HG02938 (cell line): ENCODE measurements around the gene HECW1.
"Not testable (repeated sequence)": the region's sequence is repeated elsewhere in the genome, so short reads cannot be mapped to it uniquely, and the experiment has no call there.

Source experiments
- ATAC-seq: cut with Tn5 transposase; IDR thresholded peaks from one replicate; pipeline ENCODE4 v1.9.1; 2021; ENCODE audit warnings: mild to moderate bottlenecking, moderate library complexity; ENCODE audit not compliant: unreplicated experiment

Gene HECW1

DNA sequence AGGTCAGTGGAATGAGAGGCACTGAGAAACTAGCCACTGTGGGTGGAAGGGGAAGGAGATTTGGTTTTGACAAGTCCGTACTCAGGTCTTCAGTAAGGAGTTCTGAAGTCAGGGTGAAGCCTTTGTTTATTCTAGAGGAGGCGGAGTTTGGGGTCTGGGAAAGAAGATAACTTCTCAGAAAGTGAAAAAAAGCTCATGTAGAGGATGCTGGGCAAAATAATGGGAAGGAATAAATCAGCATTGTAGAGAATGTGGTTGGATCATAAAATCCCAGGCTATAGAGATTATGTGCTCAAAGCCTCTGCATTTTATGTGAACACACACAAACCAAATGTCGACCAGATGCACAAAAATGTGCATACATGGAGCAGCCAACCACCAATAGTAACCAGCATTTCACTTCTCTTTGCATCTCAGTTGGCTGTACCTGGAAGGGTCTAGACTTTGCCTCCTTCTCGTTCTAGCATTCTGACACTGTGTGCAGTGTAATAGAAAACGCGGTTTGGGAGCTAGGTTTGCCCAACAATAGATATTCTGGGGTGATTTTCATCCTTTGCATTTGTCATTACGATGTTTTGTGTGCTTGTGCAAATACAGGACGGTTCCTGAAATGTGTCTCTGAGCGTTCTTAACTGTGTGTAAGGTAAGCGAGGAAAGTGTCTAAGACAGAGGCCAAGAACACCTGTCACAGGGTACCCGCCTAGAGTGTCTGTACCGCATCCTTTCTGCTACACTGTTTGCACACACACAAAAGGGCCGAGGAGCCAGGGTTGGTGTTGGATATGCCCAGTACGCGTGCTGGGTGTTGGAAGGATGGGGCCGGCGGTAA, 603 bp upstream of the HECW1 start:
- no peak for ATAC-seq

DNA sequence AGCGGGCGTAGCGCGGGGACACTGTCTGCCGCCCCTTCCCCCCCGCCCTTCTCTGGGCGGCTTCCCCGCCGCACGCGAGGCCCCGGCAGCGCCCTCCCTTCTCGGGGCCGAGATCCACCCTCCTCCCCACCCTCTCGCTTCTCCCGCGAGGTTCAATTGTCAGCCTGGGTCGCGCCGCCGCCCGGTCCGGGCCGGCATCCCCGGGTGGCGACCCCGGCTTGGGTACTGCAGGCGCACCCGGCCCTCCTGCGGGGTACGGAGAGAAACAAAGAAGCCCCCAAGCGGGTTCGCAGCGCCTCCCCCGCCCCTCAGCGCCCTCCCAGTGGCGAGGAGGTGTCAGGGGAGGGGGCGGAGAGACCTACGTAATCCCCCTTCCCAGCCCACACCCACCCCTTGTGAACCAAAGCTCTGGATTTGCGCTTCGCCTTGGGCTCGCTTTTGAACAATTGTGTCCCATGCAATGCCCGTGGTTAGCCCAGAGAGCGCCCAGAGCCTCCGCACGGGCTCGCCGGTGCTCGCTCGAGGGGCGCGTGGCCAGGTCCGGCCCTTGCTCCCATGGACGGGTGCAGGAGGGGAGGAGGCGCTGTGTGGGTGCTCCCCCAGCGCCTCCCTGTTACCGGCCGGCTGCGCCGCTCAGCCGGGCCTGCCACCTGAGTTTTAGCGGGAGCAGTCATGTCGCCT, 634 bp downstream of the HECW1 start:
- no peak for ATAC-seq

DNA sequence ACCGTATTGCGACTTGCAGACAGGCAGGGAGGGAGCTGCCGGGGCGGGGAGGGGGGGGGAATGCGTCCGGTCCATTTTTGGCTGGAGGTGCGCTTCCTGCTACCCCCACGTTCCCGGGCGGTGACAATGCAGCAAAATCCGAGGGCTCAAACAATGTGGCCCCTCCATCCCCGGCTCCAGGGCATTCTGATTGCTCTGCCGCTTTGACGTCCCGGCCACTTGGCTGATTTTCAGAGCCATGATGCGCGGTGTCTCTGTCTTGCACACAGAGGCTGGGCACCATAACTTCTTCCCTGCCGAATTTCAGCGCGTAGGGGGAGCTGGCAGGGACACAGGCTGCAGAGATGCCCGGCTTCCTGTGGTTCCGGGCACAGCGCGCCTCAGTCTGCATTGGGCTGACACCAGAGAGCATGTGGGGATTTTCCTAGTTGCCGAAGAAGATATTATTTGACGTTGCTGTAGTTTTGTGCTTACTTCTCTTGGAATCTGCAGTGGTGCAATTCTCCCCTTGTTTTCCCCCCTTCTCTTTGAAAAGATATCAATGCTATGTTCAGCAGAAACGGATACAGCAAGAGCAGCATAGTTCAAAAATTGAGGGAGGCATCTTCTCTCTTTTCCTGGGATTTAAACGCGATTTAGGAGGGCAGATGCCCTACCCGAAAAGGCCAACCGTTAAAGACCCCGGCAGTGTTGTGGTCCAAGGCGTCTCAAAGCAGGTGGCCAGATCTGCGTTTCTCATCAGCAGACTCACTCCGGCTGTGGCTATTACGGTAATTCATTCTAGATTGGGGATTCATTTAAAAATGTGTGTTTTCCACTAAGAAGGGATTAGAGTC, 1.4 kb downstream of the HECW1 start:
- no peak for ATAC-seq

DNA sequence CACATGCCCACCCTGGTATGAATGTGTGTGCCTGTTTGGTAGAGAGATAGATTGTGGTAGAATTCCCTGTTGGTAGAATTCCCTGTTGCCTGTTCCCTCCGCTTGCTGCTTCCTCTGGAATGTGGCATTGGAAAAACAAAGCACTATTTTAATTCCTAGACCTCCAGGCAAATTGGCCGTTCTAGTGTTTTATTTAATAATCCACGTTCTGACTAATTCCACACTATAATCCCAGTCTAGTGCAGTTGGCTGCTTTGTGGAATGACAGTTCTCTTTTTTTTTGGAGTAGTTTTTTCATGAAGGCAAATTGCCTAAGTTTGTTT, 2.0 kb downstream of the HECW1 start:
- ATAC-seq: no peak

DNA sequence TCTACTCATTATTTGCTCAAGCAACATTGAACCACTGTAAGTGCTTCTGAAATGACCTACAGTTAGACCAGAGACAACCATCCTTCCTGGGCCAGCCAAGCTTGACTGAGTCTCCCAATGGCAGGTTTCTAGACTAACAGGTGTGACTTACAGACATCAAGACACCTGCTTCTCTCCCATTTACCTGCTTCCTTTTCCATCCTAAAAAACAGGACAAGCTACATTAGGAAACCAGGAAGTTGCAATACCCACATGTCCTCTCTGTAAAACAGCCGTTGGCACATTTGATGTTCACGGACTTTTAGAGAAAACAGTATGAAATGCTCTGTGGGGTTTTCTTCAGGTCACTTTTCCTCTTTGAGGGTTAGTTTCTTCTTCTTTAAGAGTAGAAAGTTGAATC, 4.0 kb downstream of the HECW1 start:
- ATAC-seq: no peak

DNA sequence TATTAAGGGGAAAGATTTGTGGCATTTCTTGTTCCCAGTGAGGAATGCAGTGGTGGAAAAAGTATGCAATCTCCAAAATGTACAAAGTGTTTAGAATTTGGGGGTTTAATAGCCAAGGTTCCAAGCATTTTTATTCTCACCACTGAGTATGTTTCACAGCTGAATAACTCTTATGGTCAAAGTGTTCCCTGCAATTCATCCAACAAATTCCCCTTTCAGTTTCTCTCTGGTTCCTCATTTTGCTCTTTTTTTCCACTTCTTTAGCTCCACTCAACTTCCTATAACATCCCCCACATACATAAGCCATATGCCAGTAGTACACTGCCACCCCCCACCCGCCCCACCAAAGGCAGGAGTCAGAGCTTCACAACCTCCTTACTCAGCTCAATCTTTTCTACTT, 4.6 kb downstream of the HECW1 start:
- ATAC-seq: no peak

DNA sequence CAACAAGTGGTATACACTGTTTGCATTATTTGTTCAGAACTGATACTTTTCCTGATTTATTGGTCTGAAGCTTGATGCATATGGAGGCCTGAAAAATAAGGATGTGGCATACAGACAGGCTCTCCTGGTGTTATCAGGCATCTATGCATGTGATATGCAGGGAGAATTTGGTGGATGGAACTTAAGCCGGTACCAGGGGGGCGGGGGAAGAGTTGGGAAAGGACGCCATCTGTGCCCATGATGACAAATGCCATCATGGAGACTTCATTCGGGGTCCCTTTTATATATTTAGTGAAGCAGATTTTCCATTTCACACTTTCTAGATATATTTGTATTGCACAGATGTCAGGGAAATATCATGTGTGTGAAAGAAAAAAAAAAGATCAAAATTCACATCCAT, 5.4 kb downstream of the HECW1 start:
- ATAC-seq: no peak

DNA sequence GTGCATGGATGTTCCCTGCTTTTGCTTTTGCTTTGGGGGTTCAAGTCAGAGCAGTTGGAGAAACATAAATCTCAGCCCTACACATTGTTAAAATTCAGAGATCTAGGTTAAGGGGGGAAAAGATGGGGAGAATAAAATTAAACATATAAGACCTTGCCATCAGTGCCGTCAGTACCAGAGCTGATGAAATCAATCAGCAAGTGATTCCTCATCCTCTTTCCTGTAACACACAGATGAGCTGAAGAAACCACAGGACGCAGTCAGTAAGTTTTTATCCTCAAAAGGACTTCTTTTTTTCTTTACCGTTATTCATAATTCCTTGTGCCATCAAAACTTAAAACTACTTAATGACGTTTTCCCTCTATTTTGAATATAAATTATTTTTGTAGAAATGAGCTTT, 5.9 kb downstream of the HECW1 start:
- ATAC-seq: no peak

DNA sequence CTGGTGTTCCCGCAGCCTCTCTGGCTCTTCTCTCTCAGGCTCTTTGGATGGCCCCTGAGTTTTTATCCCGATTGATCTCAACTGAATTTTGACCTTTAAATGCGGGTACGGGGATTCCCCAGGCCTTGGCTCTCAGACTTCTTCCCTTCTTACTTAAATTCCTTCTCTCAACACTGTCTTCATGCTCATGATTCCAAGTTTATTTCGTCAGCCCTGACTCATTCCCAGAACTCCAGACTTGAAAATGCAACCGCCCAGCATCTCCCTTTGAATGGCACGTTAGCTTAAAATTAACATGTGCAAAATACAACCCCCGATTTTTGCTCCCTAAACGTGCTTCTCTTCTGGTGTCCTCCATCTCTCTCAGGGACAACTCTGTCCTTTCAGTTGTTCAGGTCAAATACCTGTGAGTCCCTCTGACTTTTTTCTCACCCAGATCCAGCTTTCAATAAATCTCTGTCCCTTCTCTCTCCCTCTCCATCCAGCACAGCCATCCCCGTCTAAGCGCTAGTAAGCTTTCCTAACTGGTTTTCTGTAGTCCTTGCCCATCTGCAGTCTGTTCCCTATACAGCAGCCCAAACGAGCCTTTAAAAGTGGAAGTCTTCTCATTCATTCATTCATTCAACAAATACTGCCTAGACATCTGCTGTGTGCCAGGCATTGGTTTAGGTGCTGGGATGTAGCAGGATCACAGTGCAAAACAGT, 7.1 kb downstream of the HECW1 start:
- no peak for ATAC-seq

DNA sequence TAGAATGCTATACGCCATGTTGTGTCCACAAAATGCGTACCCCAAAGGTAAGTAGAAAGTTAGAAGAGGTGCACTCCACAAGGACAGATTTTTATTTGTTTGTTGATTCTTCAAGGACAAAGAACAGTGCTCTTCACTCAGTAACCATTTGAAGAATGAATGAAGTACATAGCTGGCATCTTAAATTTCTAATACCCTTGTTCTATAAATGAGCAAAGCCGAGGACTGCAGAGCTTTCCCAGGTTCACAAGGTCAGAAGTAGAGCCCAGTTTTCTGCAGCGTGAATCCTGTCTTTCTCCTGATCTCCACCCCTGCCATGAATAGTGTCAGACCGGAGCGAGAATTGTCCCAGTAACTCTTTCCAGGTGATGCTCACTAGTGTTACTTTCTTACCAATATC, 9.5 kb downstream of the HECW1 start:
- no peak for ATAC-seq

DNA sequence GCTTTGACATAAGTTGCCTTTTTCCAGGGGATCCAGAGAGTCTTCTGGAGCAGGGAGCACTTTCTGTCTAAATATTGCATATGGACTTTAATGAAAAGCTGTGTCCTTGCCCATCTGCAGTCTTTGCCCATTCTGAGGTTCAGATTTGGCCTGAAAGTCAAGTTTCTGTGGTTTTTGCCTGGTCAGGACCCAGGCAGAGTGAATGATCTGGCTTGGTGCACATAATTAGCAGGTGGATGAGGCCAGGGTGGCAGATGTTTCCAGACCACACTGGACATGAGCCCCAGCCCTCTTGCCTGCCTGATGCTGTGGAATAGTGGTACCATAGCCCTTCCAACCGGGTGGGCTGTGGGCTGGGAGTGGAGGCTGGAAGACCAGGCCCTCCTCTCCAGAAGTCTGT, 11.0 kb downstream of the HECW1 start:
- no peak for ATAC-seq

DNA sequence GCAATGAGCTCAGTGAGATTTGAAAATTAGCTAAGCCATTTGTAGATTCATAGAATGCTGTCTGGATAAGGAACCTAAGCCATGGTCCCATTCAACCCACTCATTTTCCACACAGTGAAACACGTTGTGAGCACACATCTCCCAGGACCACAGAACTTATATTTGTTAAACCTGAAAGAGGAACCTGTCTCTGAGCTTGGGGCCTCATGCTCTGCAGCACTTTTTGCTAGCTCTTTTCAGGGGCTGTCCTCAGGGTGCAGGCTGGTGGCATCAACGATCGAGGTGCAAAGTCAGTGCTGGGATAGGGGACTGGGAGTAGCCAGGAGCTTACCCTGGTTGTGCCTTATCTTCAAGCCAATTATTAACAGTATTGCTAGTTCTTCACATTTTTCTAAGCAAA, 11.9 kb downstream of the HECW1 start:
- no peak for ATAC-seq

DNA sequence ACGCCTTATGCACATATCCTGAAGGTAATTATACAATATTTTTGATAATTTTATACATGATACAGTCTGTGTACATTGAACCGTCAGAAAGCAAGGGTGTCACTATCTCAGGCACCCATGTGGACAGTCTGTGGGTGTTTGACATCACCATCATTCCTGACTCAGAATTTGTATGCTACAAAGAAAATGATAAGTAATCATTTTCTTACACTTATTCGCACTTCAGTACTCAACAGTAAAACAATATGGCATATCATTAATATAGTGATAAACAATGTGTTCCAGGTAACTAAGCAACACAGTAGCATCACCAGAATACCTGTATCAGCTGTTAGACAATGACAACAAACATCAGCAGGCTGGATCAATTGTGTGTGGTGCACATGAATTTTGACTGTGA, 17.9 kb downstream of the HECW1 start:
- no peak for ATAC-seq

DNA sequence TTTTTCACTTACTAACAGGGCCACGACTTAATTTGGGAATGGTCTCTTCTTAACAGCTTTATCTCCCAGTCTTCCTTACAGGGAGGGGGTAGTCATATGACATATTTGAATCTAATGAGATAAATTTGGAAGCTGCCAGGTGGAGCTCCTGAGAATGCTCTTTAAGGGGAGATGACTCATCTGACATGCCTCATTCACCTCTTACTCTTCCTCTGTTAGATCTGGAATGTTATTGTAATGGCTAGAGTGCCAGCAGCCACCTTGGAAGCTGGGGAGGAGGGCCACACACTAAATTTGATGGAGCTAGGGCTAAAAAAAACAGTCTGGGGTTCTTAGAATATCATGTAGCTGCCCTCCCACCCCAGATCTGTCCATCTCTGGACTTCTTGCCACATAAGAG, 22.7 kb downstream of the HECW1 start:
- no peak for ATAC-seq

DNA sequence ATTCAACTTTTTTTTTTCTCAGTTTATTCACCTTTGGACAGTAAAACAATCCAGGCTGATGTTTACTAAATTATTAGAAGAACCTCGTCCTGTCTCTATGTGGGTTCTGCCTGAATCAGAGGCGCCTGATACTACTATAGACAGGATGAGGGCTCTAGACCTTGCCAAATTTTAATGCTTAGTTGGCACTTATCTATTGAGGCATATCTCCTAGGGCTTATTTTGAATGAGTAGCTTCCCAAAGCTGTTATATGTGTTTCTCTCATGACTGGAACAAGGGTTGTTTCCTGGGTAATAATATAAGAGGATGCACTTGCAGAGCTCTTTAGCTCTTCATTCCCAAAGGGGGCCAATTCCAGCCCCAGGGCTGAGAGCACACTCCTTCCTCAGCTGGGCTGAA, 23.6 kb downstream of the HECW1 start:
- ATAC-seq: no peak

DNA sequence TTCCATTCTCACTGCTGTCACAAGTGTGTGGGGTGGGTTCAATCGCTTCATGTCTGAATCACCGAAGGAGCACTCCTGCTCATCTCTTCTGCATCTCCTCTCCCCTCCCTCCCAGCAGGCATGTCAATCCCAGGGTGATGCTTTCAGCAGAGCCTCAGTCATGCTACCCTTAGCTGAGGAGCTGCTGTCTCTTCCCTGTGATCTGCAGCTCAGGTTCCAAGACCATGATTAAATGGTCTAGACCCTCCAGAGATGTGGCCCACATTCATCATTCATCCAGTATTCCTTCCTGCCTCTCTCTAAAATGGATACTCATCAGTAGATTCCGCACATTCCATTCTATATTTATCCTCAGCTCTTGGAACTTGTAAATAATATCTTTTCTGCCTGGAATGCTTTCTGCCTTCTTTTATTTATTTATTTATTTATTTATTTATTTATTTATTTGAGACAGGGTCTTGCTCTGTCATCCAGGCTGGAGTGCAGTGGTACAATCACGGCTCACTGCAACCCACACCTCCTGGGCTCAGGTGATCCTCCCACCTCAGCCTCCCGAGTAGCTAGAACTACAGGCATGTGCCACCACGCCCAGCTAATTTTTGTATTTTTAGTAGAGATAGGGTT, 24.8 kb downstream of the HECW1 start:
- not testable (repeated sequence) for ATAC-seq

DNA sequence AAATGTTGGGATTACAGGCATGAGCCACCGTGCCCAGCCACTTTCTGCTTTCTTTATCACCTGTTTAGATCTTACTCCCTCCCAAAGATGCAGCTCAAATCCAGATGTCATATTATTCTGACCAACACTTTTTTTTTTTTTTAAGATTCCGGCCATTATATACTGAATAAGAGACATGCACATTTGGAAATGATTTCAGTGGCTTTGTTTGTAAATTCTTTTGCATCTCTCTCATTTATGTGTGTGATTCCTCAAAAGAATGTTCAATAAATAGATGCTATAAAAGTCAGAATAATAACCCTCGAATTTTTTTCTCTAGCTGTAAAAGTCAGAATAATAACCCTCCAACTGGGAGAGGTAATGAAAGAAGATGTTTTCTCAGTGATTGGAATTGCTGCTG, 25.4 kb downstream of the HECW1 start:
- no peak for ATAC-seq

DNA sequence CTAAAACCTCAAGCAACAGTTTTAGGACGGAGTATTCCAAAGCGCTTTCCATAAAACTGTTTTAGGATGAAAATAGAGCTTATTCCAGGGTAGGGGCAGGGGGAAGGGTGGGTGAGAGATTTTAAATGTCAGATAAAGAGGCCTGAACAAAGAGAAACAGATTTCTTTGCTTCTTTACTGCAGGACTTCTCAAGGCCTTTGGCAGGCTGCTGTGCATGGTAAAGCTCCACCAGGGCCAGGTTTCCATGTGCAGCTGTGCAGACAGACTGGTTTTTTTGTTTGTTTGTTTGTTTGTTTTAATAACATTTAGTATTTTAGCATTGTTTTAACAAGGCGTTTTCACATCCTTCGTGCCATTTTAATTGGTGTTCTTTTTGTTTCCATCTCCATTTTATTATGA, 26.3 kb downstream of the HECW1 start:
- ATAC-seq: no peak

DNA sequence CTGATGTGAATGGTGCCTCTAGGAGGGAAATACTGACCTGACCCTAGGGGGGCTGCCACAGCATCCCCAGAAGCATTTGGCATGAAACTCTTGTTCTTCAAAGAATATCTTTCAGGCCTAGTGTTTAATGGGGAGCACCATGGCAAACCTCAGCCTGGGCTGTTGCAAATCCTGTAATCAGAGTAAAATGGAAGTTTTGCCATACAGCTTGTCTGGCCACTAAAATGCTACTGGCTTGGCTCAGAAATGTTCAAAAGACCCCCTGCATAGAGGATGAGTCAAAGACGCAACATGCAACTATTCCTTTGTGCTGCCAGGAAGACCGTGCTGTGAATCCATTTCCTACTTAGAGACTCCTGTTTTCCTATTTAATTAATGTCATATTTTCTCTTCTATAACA, 26.7 kb downstream of the HECW1 start:
- ATAC-seq: no peak

DNA sequence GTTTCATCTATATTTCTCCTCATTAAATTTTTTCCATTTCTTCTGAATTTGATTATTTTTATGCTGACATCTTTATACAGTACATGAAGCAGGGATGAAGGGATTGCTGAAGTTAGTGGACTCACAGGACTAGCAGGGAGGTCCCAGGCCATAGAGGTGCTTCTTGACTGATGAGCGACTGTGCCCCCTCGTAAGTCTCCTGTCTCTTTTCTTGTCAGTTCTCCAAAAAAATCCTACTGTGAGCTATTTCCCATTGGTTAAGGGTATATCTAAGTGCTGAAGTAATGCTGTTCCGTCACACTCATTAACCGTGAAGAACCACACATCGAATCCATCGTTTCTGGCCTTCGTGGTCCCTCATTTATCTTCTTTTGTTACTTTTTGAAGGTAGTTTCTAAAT, 27.7 kb downstream of the HECW1 start:
- ATAC-seq: no peak

DNA sequence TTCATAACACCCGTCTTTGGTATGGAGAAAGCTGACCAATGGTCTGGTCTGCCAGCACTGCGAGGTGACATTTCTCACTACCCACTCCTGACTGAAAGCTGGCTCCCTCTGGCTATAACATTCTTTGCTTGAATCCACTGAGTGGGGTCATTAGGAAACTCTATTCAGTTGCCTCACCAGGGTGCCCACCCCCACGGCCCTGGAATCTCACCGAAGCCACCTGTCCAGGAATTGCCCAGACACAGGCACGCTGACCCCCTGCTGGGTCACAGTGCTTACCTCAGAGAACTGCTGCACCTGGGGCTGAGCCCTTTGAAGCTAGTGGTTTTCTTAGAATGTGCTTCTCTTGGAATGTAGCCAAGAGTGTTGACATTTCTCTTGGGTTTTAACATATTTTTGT, 28.6 kb downstream of the HECW1 start:
- no peak for ATAC-seq
